Stimulated activated CD8-positive, alpha-beta memory T cell treated with anti-CD3 and anti-CD28 coated beads, Interleukin-4, amount 100 ng/mL, for 24 hours (primary cell): ENCODE results near the gene HOXD3.

Source experiments
- DNase-seq: peaks from one replicate; pipeline ENCODE4 v3.0.0-alpha.2; 2020; ENCODE audit warnings: low read depth

HOXD3 gene

GRCh38 chr2:176162911-176163671, 6.0 kb downstream of the HOXD3 start:
- no peak for DNase-seq

DNA sequence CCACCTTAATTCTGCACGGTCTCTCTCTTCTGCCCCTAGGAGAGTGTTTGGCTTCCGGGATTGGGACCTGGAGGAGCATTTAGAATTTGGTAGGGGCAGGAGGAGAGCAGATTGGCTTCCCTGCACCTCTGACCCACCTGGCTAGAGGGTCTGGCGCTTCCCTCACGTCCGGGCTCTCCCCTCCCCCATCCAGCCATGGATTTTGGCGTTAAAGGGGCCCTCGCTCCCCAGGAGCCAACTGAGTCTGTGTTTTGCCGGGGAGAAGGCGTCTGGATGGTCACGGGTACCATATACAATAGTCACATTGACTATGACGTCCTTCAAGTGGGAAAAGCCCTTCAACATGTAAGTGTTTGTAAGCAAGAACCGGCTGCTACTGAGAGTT, 6.6 kb downstream of the HOXD3 start:
- no peak for DNase-seq

- DNase-seq = no peak
Measured at GRCh38 chr2:176164201-176164600, 7.1 kb downstream of the HOXD3 start.

DNA sequence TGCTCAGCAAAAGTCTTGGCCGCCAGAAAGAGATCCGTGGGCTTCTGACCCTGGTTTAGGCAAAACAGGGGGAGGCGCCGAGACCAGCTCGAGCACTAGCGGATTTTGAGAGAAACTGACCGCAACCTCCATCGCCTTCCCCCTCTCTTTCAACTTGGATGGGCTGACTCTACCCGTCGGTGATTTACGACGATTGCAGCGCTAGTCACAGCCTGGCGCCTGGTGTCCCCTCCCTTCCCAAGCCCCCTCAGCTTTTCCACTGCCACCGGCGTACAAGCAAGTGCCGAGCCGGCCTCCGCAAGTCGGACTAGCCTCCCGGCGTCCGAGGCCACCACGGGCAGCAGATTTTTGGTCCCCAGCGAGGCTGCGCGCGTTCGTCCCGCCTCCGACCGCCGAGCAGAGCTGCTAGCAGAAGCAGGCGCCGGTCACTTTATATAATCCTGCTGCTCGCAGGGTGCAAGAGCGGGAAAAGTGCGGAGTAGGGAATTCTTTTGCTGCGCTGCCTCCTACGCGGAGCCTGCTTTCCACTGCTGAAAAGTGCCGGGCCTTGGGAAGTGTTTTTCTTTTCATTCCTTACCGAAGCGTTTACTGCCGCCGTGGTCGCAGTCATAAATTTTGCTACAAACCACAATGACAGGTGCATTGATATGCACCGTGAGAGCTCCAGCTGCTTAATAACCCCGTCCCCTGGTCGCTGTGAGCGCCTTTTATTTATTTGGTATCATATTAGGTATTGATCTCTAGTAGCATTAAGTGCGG, 7.7 kb downstream of the HOXD3 start:
- no peak for DNase-seq

GRCh38 chr2:176165370-176166050, 8.4 kb downstream of the HOXD3 start:
- DNase-seq = no peak

- DNase-seq = no peak
Measured at GRCh38 chr2:176166272-176166671, 9.2 kb downstream of the HOXD3 start.

DNA sequence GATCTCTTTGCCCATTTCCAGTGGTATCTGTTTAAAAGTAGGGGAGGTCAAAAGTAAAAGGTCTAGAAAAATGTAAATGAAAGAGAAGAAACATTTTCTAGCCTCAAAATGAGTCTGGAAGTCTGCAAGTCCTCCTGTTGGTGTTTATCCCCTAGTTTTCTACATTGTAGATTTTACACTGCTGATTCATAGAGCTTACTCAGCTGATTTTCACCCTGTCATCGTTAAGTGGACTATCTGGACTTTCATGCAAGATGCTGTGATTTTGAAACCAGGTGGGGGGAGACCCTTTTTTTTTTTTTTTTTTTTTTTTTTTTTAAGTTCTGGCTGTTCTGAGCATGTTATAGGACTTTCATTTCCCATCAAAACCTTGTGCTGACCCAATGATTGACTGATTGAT, 10.3 kb downstream of the HOXD3 start:
- no peak for DNase-seq

- DNase-seq = no peak
Measured at GRCh38 chr2:176169181-176169580, 12.1 kb downstream of the HOXD3 start.

DNA sequence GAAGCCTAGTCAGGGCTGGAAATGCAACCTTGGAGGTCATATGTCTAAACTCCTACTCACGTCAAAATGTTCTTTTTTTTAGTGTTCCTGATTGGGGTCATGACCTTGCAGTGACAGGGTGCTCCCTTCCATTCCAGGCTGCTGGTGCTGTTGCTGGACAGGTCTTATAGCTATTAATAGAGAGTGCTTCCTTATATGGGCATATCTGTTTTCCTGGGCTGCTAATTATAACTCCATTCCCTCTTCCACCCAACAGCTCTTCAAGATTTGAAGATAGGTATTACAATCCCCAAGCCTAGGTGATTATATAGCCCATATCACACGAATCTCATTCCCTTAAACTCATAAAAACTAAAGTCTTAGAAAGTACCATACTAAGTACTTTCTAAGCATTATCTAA, 12.6 kb downstream of the HOXD3 start:
- no peak for DNase-seq

- DNase-seq = no peak
Measured at GRCh38 chr2:176170602-176171305, 13.6 kb downstream of the HOXD3 start.

DNA sequence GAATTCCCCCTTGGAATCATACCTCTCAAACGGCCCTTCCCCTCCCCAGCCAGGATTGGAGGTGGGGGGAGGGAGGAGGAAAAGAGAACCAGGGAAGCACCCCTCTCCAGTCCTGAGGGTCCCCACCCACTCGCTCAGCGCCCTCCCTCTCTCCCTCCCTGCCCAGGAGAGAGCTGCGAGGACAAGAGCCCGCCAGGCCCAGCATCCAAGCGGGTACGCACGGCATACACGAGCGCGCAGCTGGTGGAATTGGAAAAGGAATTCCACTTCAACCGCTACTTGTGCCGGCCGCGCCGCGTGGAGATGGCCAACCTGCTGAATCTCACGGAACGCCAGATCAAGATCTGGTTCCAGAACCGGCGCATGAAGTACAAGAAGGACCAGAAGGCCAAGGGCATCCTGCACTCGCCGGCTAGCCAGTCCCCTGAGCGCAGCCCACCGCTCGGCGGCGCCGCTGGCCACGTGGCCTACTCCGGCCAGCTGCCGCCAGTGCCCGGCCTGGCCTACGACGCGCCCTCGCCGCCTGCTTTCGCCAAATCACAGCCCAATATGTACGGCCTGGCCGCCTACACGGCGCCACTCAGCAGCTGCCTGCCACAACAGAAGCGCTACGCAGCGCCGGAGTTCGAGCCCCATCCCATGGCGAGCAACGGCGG, 14.4 kb downstream of the HOXD3 start:
- no peak for DNase-seq

- DNase-seq = no peak
Measured at GRCh38 chr2:176172007-176172894, 15.1 kb downstream of the HOXD3 start.

- DNase-seq = no peak
Measured at GRCh38 chr2:176172895-176173566, 15.9 kb downstream of the HOXD3 start.

DNA sequence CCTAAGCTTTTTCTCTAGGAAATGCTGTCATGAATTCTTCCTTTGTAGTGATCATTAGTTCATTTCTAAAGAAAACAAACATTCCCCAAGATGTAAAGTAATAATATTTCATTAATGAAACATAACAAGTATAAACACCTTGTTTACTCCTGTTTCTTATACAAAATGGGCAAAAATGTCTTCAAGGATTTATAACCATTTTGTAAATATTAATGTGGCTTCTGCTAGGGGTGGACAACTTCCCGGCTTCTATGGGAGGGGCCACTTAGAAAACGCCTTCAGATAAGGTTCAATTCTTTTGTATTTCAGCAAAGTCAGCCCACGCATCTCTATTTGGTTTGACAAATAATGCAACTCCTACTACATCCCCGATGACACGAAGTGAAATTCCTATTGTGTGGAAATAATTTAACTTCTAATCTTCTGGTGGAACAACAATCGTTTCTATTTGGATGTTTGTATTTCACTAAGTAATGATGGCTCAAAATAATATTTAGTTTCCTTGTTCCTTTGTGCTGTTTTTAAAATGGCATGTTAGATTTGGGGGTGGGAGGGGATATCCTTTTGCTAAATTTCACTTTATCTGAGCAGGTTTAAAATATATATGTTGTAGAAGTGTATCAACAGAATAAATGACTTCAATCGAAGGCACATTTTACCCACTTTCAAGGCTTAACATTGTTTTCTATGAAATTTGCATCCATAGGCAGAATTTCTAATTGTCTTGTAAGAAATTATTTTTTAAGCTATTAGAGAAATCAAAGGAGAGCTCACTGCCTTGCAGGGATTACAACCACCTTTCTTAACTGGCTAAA, 16.7 kb downstream of the HOXD3 start:
- DNase-seq = no peak

- DNase-seq = no peak
Measured at GRCh38 chr2:176174382-176174823, 17.3 kb downstream of the HOXD3 start.

GRCh38 chr2:176174824-176175708, 18.0 kb downstream of the HOXD3 start:
- DNase-seq = no peak

DNA sequence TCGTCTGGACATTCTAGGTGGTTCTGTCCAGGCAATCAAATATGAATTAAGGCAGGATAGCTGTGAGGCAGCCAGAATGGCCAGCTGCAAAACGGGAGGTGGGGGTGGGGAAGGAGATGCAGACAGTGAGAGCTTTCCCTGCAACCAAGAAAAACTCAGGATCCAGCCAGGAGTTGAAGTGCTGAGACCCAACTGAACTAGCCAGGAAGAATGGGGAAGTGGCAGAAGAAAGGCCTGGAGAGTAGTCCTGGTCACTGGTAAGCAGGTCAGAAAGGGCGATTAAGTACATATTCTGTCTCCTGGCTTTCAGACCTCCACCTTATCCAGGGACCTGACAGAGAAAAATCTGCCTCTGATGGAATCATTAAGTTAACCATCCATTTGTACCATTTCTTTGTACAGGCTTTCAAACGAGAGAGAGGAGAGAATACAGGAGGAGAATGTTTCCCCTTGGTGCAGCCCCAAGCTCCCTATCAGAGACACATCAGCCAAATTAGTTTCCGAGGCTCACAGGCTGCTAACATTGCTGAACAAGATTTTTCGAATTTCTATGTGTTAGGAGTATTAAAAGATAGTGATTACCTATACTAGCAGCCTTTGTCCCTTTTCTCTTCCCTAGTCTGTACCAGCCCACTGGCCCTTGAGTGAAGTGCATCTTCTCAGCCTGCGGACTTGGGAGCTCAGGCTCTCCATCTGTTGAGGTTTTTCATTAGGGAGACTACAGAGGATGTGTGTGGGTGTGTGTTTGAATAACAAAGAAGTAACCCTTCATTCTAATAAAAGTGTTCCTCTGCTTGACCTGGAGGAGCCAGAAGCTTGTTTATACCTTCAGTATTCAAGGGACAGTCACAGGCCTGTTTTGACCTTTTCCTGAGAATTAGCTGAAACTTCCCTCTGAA, 18.9 kb downstream of the HOXD3 start:
- no peak for DNase-seq
